Activated CD8-positive, alpha-beta memory T cell treated with anti-CD3 and anti-CD28 coated beads, Interleukin-2, amount 10 ng/mL, durations not matched to agents 7 days and 5 days (primary cell): ENCODE results near the gene FBXW8. TPM values are rescaled to one million over a fixed set of nuclear protein-coding genes. Genes with fewer than 3 reads are reported as not detected.

Source experiments
- ATAC-seq: fragments of 150-1000 bp; cut with Tn5 transposase; one replicate; pipeline ENCODE4 v1.10.0; 2021; ENCODE audit warnings: moderate library complexity
- CTCF ChIA-PET: fragments of 350-600 bp; sonication (Branson Sonifier 250); formaldehyde crosslinking; loops from one replicate; lab custom pipeline; 2021; ENCODE audit warnings: antibody characterized with exemption; lab: Charles Lee
- DNase-seq: peaks from one replicate; pipeline ENCODE4 v3.0.0-alpha.2; 2020
- H3K27ac Mint-ChIP-seq: one replicate; pipeline ENCODE4 v1.8.0; 2021; ENCODE audit warnings: mild to moderate bottlenecking, mixed read lengths
- H3K27me3 Mint-ChIP-seq: one replicate; pipeline ENCODE4 v1.8.0; 2021; ENCODE audit warnings: mixed read lengths
- H3K36me3 Mint-ChIP-seq: one replicate; pipeline ENCODE4 v1.8.0; 2021; ENCODE audit warnings: mild to moderate bottlenecking, mixed read lengths
- H3K4me1 Mint-ChIP-seq: one replicate; pipeline ENCODE4 v1.8.0; 2021; ENCODE audit warnings: mixed read lengths
- H3K4me3 Mint-ChIP-seq: one replicate; pipeline ENCODE4 v1.8.0; 2021; ENCODE audit warnings: mild to moderate bottlenecking, moderate library complexity, mixed read lengths
- H3K9me3 Mint-ChIP-seq: one replicate; pipeline ENCODE4 v1.8.0; 2022; ENCODE audit warnings: low read depth, mixed read lengths
- total RNA-seq, 2 experiments: library from RNA; stranded (reverse); gene quantifications; one replicate each; pipeline ENCODE4 v1.2.3, GENCODE V29; 2021

The FBXW8 gene
- total RNA-seq, 2 experiments from 2014 or later = 11.5 to 12.8 TPM

GRCh38 chr12:117079487-117079886, 168.7 kb downstream of the FBXW8 start:
- no peak for DNase-seq
- Mint-ChIP-seq H3K27ac (no peak overlapping the region), H3K4me3 (no peak overlapping the region), H3K27me3 (no peaks in the 10 kb centered on the region), H3K9me3 (no peaks in the 10 kb centered on the region), H3K36me3 (peaks cover 11% of the 10 kb centered on the region), H3K4me1 (peaks cover 18% of the 10 kb centered on the region)
- CTCF ChIA-PET = interaction anchor here (1.1 kb wide), 1 partner anchor 11 kb away, joined by 3 read pairs; no protein-coding TSS in a partner anchor
- no peak for ATAC-seq

- DNase-seq (no peak), ATAC-seq (no peak)
- CTCF ChIA-PET = interaction anchor here (0.9 kb wide), 1 partner anchor 38 kb away, joined by 3 read pairs; no protein-coding TSS in a partner anchor
- peaks cover 11% of the 10 kb centered on the region for H3K36me3 Mint-ChIP-seq
- no peak overlapping the region for H3K27ac Mint-ChIP-seq
- no peaks in the 10 kb centered on the region for H3K27me3 Mint-ChIP-seq
- H3K4me1 Mint-ChIP-seq = peaks cover 20% of the 10 kb centered on the region
- no peak overlapping the region for H3K4me3 Mint-ChIP-seq
- H3K9me3 Mint-ChIP-seq = no peaks in the 10 kb centered on the region
Measured at GRCh38 chr12:117080661-117081144, 170.0 kb downstream of the FBXW8 start.

Other genes starting within 250 kb of the FBXW8 start
- gene SPRING1, start 172.9 kb upstream of the FBXW8 start, total RNA-seq = 10 to 100 TPM; 25.3 to 31.8 TPM
- 1 to 10 TPM; 8.6 to 8.9 TPM for gene RNFT2, start 172.6 kb upstream of the FBXW8 start, total RNA-seq
- not detected for gene HRK, start 29.5 kb upstream of the FBXW8 start, total RNA-seq
- 10 to 100 TPM; 72.7 to 83.8 TPM for gene TESC, start 188.5 kb downstream of the FBXW8 start, total RNA-seq